ENCODE results near the gene GAL3ST2.
A peak's percentile ranks its signal among the peaks of the same experiment; 100 is the strongest.
"Not testable (repeated sequence)": the region's sequence is repeated elsewhere in the genome, so short reads cannot be mapped to it uniquely, and the experiment has no call there.

GAL3ST2 gene

GRCh38 chr2:241776336-241777169, at the start of gene GAL3ST2:
Gene GAL3ST2, plus strand, starts transcription at chr2:241776822. Its CDS starts 134 bp downstream, at chr2:241776956.
- H3K36me3 ChIP-seq (ENCODE audit: control insufficient read depth, insufficient read depth, low read length): no peaks in the 10 kb centered on the region
- H3K27me3 ChIP-seq (ENCODE audit: control insufficient read depth, insufficient read depth, low read length): no peaks in the 10 kb centered on the region
- no peaks in the 10 kb centered on the region for H3K9me3 ChIP-seq (ENCODE audit: control insufficient read depth, insufficient read depth, low read length)
- no peak within 1 kb of the TSS for H3K4me3 ChIP-seq (ENCODE audit: low read depth, low read length)
- no peak within 1 kb of the TSS for H3K9ac ChIP-seq (ENCODE audit: low read depth, low read length)
- no peaks in the 10 kb centered on the region for H3K4me1 ChIP-seq (ENCODE audit: control insufficient read depth, insufficient read depth, low read length)

GRCh38 chr2:241728000-241728399, 48.6 kb upstream of the GAL3ST2 start:
- H3K4me3 ChIP-seq (ENCODE audit: low read depth, low read length): no peak overlapping the region
- H3K27me3 ChIP-seq (ENCODE audit: control insufficient read depth, insufficient read depth, low read length): peaks cover under 1% of the 10 kb centered on the region
- no peaks in the 10 kb centered on the region for H3K4me1 ChIP-seq (ENCODE audit: control insufficient read depth, insufficient read depth, low read length)
- H3K36me3 ChIP-seq (ENCODE audit: control insufficient read depth, insufficient read depth, low read length): peaks cover 11% of the 10 kb centered on the region
- no peak overlapping the region for H3K9ac ChIP-seq (ENCODE audit: low read depth, low read length)
- H3K9me3 ChIP-seq (ENCODE audit: control insufficient read depth, insufficient read depth, low read length): peaks cover 1% of the 10 kb centered on the region

- Histone ChIP-seq H3K9ac (ENCODE audit: low read depth, low read length) (no peak overlapping the region), H3K4me3 (ENCODE audit: low read depth, low read length) (no peak overlapping the region), H3K4me1 (ENCODE audit: control insufficient read depth, insufficient read depth, low read length) (no peaks in the 10 kb centered on the region), H3K27me3 (ENCODE audit: control insufficient read depth, insufficient read depth, low read length) (peaks cover 6% of the 10 kb centered on the region), H3K9me3 (ENCODE audit: control insufficient read depth, insufficient read depth, low read length) (no peaks in the 10 kb centered on the region), H3K36me3 (ENCODE audit: control insufficient read depth, insufficient read depth, low read length) (peaks cover 6% of the 10 kb centered on the region)
These were observed 48.0 kb upstream of the GAL3ST2 start for GRCh38 chr2:241728627-241729026.

- Histone ChIP-seq H3K27me3 (ENCODE audit: control insufficient read depth, insufficient read depth, low read length) (peaks cover 6% of the 10 kb centered on the region), H3K9me3 (ENCODE audit: control insufficient read depth, insufficient read depth, low read length) (no peaks in the 10 kb centered on the region), H3K4me1 (ENCODE audit: control insufficient read depth, insufficient read depth, low read length) (no peaks in the 10 kb centered on the region), H3K9ac (ENCODE audit: low read depth, low read length) (no peak overlapping the region), H3K36me3 (ENCODE audit: control insufficient read depth, insufficient read depth, low read length) (peaks cover 2% of the 10 kb centered on the region), H3K4me3 (ENCODE audit: low read depth, low read length) (no peak overlapping the region)
These were observed 46.8 kb upstream of the GAL3ST2 start for GRCh38 chr2:241729868-241730267.

GRCh38 chr2:241730671-241731293, 45.8 kb upstream of the GAL3ST2 start:
- no peaks in the 10 kb centered on the region for H3K9me3 ChIP-seq (ENCODE audit: control insufficient read depth, insufficient read depth, low read length)
- H3K9ac ChIP-seq (ENCODE audit: low read depth, low read length): no peak overlapping the region
- H3K36me3 ChIP-seq (ENCODE audit: control insufficient read depth, insufficient read depth, low read length): peaks cover 2% of the 10 kb centered on the region
- H3K4me3 ChIP-seq (ENCODE audit: low read depth, low read length): no peak overlapping the region
- H3K27me3 ChIP-seq (ENCODE audit: control insufficient read depth, insufficient read depth, low read length): peaks cover 6% of the 10 kb centered on the region
- no peaks in the 10 kb centered on the region for H3K4me1 ChIP-seq (ENCODE audit: control insufficient read depth, insufficient read depth, low read length)

GRCh38 chr2:241732513-241733186, 44.0 kb upstream of the GAL3ST2 start:
- not testable (repeated sequence) for H3K27me3 ChIP-seq (ENCODE audit: control insufficient read depth, insufficient read depth, low read length); H3K36me3 ChIP-seq (ENCODE audit: control insufficient read depth, insufficient read depth, low read length); H3K4me3 ChIP-seq (ENCODE audit: low read depth, low read length); H3K9ac ChIP-seq (ENCODE audit: low read depth, low read length); H3K9me3 ChIP-seq (ENCODE audit: control insufficient read depth, insufficient read depth, low read length); H3K4me1 ChIP-seq (ENCODE audit: control insufficient read depth, insufficient read depth, low read length)

GRCh38 chr2:241733391-241734207, 43.0 kb upstream of the GAL3ST2 start:
- Histone ChIP-seq H3K9me3 (ENCODE audit: control insufficient read depth, insufficient read depth, low read length) (no peaks in the 10 kb centered on the region), H3K27me3 (ENCODE audit: control insufficient read depth, insufficient read depth, low read length) (peaks cover 6% of the 10 kb centered on the region), H3K36me3 (ENCODE audit: control insufficient read depth, insufficient read depth, low read length) (no peaks in the 10 kb centered on the region), H3K4me3 (ENCODE audit: low read depth, low read length) (peak overlapping the region; percentile 56), H3K9ac (ENCODE audit: low read depth, low read length) (no peak overlapping the region), H3K4me1 (ENCODE audit: control insufficient read depth, insufficient read depth, low read length) (no peaks in the 10 kb centered on the region)

- no peak overlapping the region for H3K9ac ChIP-seq (ENCODE audit: low read depth, low read length)
- H3K4me1 ChIP-seq (ENCODE audit: control insufficient read depth, insufficient read depth, low read length): no peaks in the 10 kb centered on the region
- H3K9me3 ChIP-seq (ENCODE audit: control insufficient read depth, insufficient read depth, low read length): no peaks in the 10 kb centered on the region
These were observed 42.5 kb upstream of the GAL3ST2 start for GRCh38 chr2:241734208-241734466.

GRCh38 chr2:241734467-241735208, 42.0 kb upstream of the GAL3ST2 start, which contains the start of gene D2HGDH:
Gene D2HGDH, plus strand, starts transcription at chr2:241734630. Its CDS starts 595 bp downstream, at chr2:241735225.
- peak within 1 kb of the TSS; percentile 70 for H3K9ac ChIP-seq (ENCODE audit: low read depth, low read length)
- H3K36me3 ChIP-seq (ENCODE audit: control insufficient read depth, insufficient read depth, low read length): no peaks in the 10 kb centered on the region
- no peaks in the 10 kb centered on the region for H3K9me3 ChIP-seq (ENCODE audit: control insufficient read depth, insufficient read depth, low read length)
- peak within 1 kb of the TSS; percentile 68 for H3K4me3 ChIP-seq (ENCODE audit: low read depth, low read length)
- H3K27me3 ChIP-seq (ENCODE audit: control insufficient read depth, insufficient read depth, low read length): peaks cover 6% of the 10 kb centered on the region
- no peaks in the 10 kb centered on the region for H3K4me1 ChIP-seq (ENCODE audit: control insufficient read depth, insufficient read depth, low read length)

More at GRCh38 chr2:241734208-241734466, 42.5 kb upstream of the GAL3ST2 start:
- peak overlapping the region; percentile 56 for H3K4me3 ChIP-seq (ENCODE audit: low read depth, low read length)
- H3K27me3 ChIP-seq (ENCODE audit: control insufficient read depth, insufficient read depth, low read length): peaks cover 6% of the 10 kb centered on the region
- H3K36me3 ChIP-seq (ENCODE audit: control insufficient read depth, insufficient read depth, low read length): no peaks in the 10 kb centered on the region

- H3K27me3 ChIP-seq (ENCODE audit: control insufficient read depth, insufficient read depth, low read length): peaks cover 6% of the 10 kb centered on the region
- H3K9me3 ChIP-seq (ENCODE audit: control insufficient read depth, insufficient read depth, low read length): no peaks in the 10 kb centered on the region
- no peak overlapping the region for H3K9ac ChIP-seq (ENCODE audit: low read depth, low read length)
- no peaks in the 10 kb centered on the region for H3K4me1 ChIP-seq (ENCODE audit: control insufficient read depth, insufficient read depth, low read length)
- peaks cover 1% of the 10 kb centered on the region for H3K36me3 ChIP-seq (ENCODE audit: control insufficient read depth, insufficient read depth, low read length)
- no peak overlapping the region for H3K4me3 ChIP-seq (ENCODE audit: low read depth, low read length)
These were observed 40.5 kb upstream of the GAL3ST2 start for GRCh38 chr2:241736111-241736510.
